ENCODE results near the gene ESM1. TPM values are rescaled to one million over a fixed set of nuclear protein-coding genes. Genes with fewer than 3 reads are reported as not detected.

The ESM1 gene
- total RNA-seq, 1 donor from 2014 or later, result not detected

- Mint-ChIP-seq H3K9me3 (ENCODE audit: low read depth) (no peaks in the 10 kb centered on the region), H3K4me1 (ENCODE audit: low read depth) (peaks cover 8% of the 10 kb centered on the region), H3K27me3 (ENCODE audit: low read depth) (peaks cover 26% of the 10 kb centered on the region), H3K36me3 (ENCODE audit: low read depth) (no peaks in the 10 kb centered on the region), H3K4me3 (ENCODE audit: unreplicated experiment) (no peak overlapping the region), H3K27ac (ENCODE audit: unreplicated experiment) (no peak overlapping the region)
- no peak for DNase-seq (ENCODE audit: low spot score)
- TF ChIP-seq CTCF (IDR thresholded peaks at IDR 0.05), result no peak
Measured at GRCh38 chr5:54965806-54966205, 19.6 kb downstream of the ESM1 start.

- Mint-ChIP-seq H3K4me3 (ENCODE audit: unreplicated experiment) (no peak overlapping the region), H3K27ac (ENCODE audit: unreplicated experiment) (no peak overlapping the region), H3K4me1 (ENCODE audit: low read depth) (peaks cover under 1% of the 10 kb centered on the region), H3K9me3 (ENCODE audit: low read depth) (no peaks in the 10 kb centered on the region), H3K36me3 (ENCODE audit: low read depth) (no peaks in the 10 kb centered on the region), H3K27me3 (ENCODE audit: low read depth) (peaks cover 29% of the 10 kb centered on the region)
- DNase-seq (ENCODE audit: low spot score), result no peak
- no peak for TF ChIP-seq CTCF (IDR thresholded peaks at IDR 0.05)
Measured at GRCh38 chr5:54964405-54964804, 21.0 kb downstream of the ESM1 start.

- no peak for DNase-seq (ENCODE audit: low spot score)
- H3K27me3 Mint-ChIP-seq (ENCODE audit: low read depth), result peaks cover 37% of the 10 kb centered on the region
- no peaks in the 10 kb centered on the region for H3K9me3 Mint-ChIP-seq (ENCODE audit: low read depth)
- no peak overlapping the region for H3K4me3 Mint-ChIP-seq (ENCODE audit: unreplicated experiment)
- TF ChIP-seq CTCF (IDR thresholded peaks at IDR 0.05), result peak; percentile 47
- H3K4me1 Mint-ChIP-seq (ENCODE audit: low read depth), result no peaks in the 10 kb centered on the region
- no peak overlapping the region for H3K27ac Mint-ChIP-seq (ENCODE audit: unreplicated experiment)
- no peaks in the 10 kb centered on the region for H3K36me3 Mint-ChIP-seq (ENCODE audit: low read depth)
Measured at GRCh38 chr5:54959673-54960418, 25.5 kb downstream of the ESM1 start.

- Mint-ChIP-seq H3K9me3 (ENCODE audit: low read depth) (no peaks in the 10 kb centered on the region), H3K4me3 (ENCODE audit: unreplicated experiment) (no peak overlapping the region), H3K4me1 (ENCODE audit: low read depth) (no peaks in the 10 kb centered on the region), H3K36me3 (ENCODE audit: low read depth) (no peaks in the 10 kb centered on the region), H3K27ac (ENCODE audit: unreplicated experiment) (no peak overlapping the region), H3K27me3 (ENCODE audit: low read depth) (peaks cover 37% of the 10 kb centered on the region)
- no peak for TF ChIP-seq CTCF (IDR thresholded peaks at IDR 0.05)
- no peak for DNase-seq (ENCODE audit: low spot score)
Measured at GRCh38 chr5:54956922-54957321, 28.5 kb downstream of the ESM1 start.

GRCh38 chr5:54947187-54947586 is 38.2 kb downstream of the ESM1 start:
- Mint-ChIP-seq H3K9me3 (ENCODE audit: low read depth) (peaks cover 3% of the 10 kb centered on the region), H3K4me1 (ENCODE audit: low read depth) (no peaks in the 10 kb centered on the region), H3K27ac (ENCODE audit: unreplicated experiment) (no peak overlapping the region), H3K4me3 (ENCODE audit: unreplicated experiment) (no peak overlapping the region), H3K27me3 (ENCODE audit: low read depth) (peaks cover 28% of the 10 kb centered on the region), H3K36me3 (ENCODE audit: low read depth) (no peaks in the 10 kb centered on the region)
- no peak for DNase-seq (ENCODE audit: low spot score)
- no peak for TF ChIP-seq CTCF (IDR thresholded peaks at IDR 0.05)
